K562 (cell line): ENCODE measurements around the gene CLDN7.

Experiments used
- CREM ChIP-seq: IDR thresholded peaks from 2 replicates; pipeline ENCODE4 v1.6.1; 2014; ENCODE audit warnings: antibody characterized with exemption, low read depth
- CTCF ChIP-seq, 3 experiments: IDR thresholded peaks in 2 of 3; conservative IDR thresholded peaks in 1 of 3; 2 replicates each; pipeline ENCODE4 v1.5.1; 2011 to 2012; ENCODE audit warnings: low read length in 3 of 3, mild to moderate bottlenecking in 3 of 3, control low read depth in 2 of 3, improper control_type of control experiment in 1 of 3, inconsistent platforms in 1 of 3, low read depth in 1 of 3, mixed read lengths in 1 of 3, moderate library complexity in 1 of 3; ENCODE audit not compliant: insufficient read depth in 2 of 3
- HNRNPL ChIP-seq: fragments of 200-400 bp; formaldehyde crosslinking; IDR thresholded peaks from 2 replicates; pipeline ENCODE4 v1.6.1; 2017; ENCODE audit warnings: low read depth, mild to moderate bottlenecking, low read length
- IRF1 ChIP-seq: sonication (generic); formaldehyde crosslinking; IDR thresholded peaks from 2 replicates; pipeline ENCODE4 v1.8.0; 2022; ENCODE audit warnings: missing genetic modification reagents, mild to moderate bottlenecking, borderline replicate concordance
- MAFK ChIP-seq: IDR thresholded peaks from 2 replicates; pipeline ENCODE4 v1.6.1; 2011; ENCODE audit warnings: low read length, improper control_type of control experiment
- PATZ1 ChIP-seq: fragments of 250-450 bp; sonication (Bioruptor Pico); IDR thresholded peaks from 2 replicates; pipeline ENCODE4 v1.5.0; 2020; ENCODE audit warnings: mild to moderate bottlenecking, borderline replicate concordance
- PHB2 ChIP-seq: fragments of 450-650 bp; IDR thresholded peaks from 2 replicates; pipeline ENCODE4 v1.6.1; 2017; ENCODE audit warnings: low read depth
- RAD21 ChIP-seq, 2 experiments: fragments of 250-450 bp in 1 of 2; fragments of 450-650 bp in 1 of 2; sonication (Bioruptor Pico) in 1 of 2; formaldehyde crosslinking in 1 of 2; IDR thresholded peaks in 1 of 2; conservative IDR thresholded peaks in 1 of 2; 2 replicates each; pipeline versions ENCODE4 v1.4.0 to v1.8.0; 2020 to 2022; ENCODE audit warnings: mild to moderate bottlenecking in 2 of 2, moderate library complexity in 1 of 2
- SREBF2 ChIP-seq: sonication (generic); formaldehyde crosslinking; IDR thresholded peaks from 2 replicates; pipeline ENCODE4 v1.4.0; 2020; ENCODE audit warnings: mild to moderate bottlenecking, missing genetic modification reagents
- TCF7L2 ChIP-seq: fragments of 150-350 bp; IDR thresholded peaks from 2 replicates; pipeline ENCODE4 v1.6.1; 2016; ENCODE audit warnings: low read depth, mild to moderate bottlenecking, low read length, moderate library complexity
- YY1 ChIP-seq, 3 experiments: IDR thresholded peaks; 2 replicates each; pipeline ENCODE4 v1.6.1; 2011; ENCODE audit warnings: low read length in 2 of 3, mild to moderate bottlenecking in 2 of 3, moderate library complexity in 2 of 3, borderline replicate concordance in 1 of 3, control low read depth in 1 of 3, low read depth in 1 of 3; ENCODE audit not compliant: insufficient read depth in 3 of 3, insufficient replicate concordance in 2 of 3, control insufficient read depth in 1 of 3, insufficient read length in 1 of 3; ENCODE audit errors: extremely low read depth in 1 of 3
- ZNF217 ChIP-seq: sonication (generic); formaldehyde crosslinking; IDR thresholded peaks from 2 replicates; pipeline ENCODE4 v1.8.0; 2022; ENCODE audit warnings: mild to moderate bottlenecking, missing genetic modification reagents
- ZNF347 ChIP-seq: fragments of 450-650 bp; formaldehyde crosslinking; IDR thresholded peaks from 2 replicates; pipeline ENCODE4 v1.4.0; 2020; ENCODE audit warnings: low read depth, mild to moderate bottlenecking, moderate library complexity
- ZNF639 ChIP-seq, 2 experiments: fragments of 200-800 bp in 1 of 2; sonication (Bioruptor generic) in 1 of 2; sonication (generic) in 1 of 2; formaldehyde crosslinking in 1 of 2; IDR thresholded peaks in 1 of 2; conservative IDR thresholded peaks in 1 of 2; 2 replicates each; pipeline versions ENCODE4 v1.5.0 to v1.6.1; 2016 to 2020; ENCODE audit warnings: missing compliant biosample characterization in 1 of 2, missing genetic modification characterization in 1 of 2, missing genetic modification reagents in 1 of 2

GRCh38 chr17:7254511-7254910, 7.8 kb downstream of the CLDN7 start:
- TF ChIP-seq ZNF347 (no peak), CTCF (IDR thresholded peaks at IDR 0.05 in 2 of 3, conservative IDR thresholded peaks at IDR 0.05 in 1 of 3; ENCODE audit: insufficient read depth in 2 of 3, low read depth in 1 of 3, low read length in 3 of 3) (no peak), CREM (no peak), PATZ1 (CRISPR knock-in tag) (no peak), PHB2 (no peak), IRF1 (CRISPR knock-in tag) (no peak), ZNF639 (CRISPR knock-in tag; conservative IDR thresholded peaks at IDR 0.05 in 1 of 2, IDR thresholded peaks at IDR 0.05 in 1 of 2) (no peak), HNRNPL (no peak), MAFK (no peak), YY1 (IDR thresholded peaks at IDR 0.05; ENCODE audit: borderline replicate concordance in 1 of 3, control insufficient read depth in 1 of 3, extremely low read depth in 1 of 3, insufficient read depth in 3 of 3, insufficient read length in 1 of 3, insufficient replicate concordance in 2 of 3, low read depth in 1 of 3, low read length in 2 of 3) (no peak), ZNF217 (CRISPR knock-in tag) (no peak), RAD21 (CRISPR knock-in tag; conservative IDR thresholded peaks at IDR 0.05 in 1 of 2, IDR thresholded peaks at IDR 0.05 in 1 of 2) (no peak), TCF7L2 (no peak), SREBF2 (no peak)
